ENCODE results near the gene BAZ1A. TPM values are rescaled to one million over a fixed set of nuclear protein-coding genes. Genes with fewer than 3 reads are reported as not detected.

BAZ1A gene
- polyA plus RNA-seq, 2 of the 4 experiments (the other 2 are of a cell fraction), result 32.9 to 38.2 TPM

DNA sequence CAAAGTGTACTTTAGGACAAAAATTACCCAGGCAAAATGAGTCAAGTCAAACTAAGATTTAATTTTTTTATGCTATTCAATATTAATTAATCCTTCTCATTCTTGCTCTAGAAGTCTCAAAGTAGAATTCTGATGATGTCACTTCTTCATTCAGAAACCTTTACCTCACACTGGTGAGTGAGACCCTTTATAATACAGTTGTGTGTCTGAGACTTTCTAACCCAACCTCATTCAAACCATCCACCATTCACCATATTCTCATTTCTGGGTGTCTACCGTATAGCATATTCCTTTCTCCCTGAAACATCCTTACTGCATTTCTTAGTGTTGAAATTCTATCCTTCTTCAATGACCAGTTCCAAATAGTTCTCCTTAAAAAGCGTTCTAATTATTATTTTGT lies 119.9 kb downstream of the BAZ1A start:
- no peak for FAIRE-seq
- Histone ChIP-seq H3K4me3 (no peak overlapping the region), H3K4me1 (no peaks in the 10 kb centered on the region), H3K4me2 (no peak overlapping the region), H3K27ac (no peak overlapping the region), H3K9me3 (no peaks in the 10 kb centered on the region)
- ChIA-PET CTCF (interaction anchor here (0.7 kb wide), 1 partner anchor 32 kb away, joined by 3 read pairs; no protein-coding TSS in a partner anchor), POLR2A (no interaction called here)
- TF ChIP-seq EHF (CRISPR knock-in tag; IDR thresholded peaks at IDR 0.05), result no peak
- no peak for TF ChIP-seq CHD2 (IDR thresholded peaks at IDR 0.05; ENCODE audit: low read length, partially characterized antibody)
- no peak for TF ChIP-seq NR3C1 (IDR thresholded peaks at IDR 0.05)
- TF ChIP-seq RAD21 (conservative IDR thresholded peaks at IDR 0.05 in 1 of 2, IDR thresholded peaks at IDR 0.05 in 1 of 2), result no peak
- TF ChIP-seq, protein P1, sequence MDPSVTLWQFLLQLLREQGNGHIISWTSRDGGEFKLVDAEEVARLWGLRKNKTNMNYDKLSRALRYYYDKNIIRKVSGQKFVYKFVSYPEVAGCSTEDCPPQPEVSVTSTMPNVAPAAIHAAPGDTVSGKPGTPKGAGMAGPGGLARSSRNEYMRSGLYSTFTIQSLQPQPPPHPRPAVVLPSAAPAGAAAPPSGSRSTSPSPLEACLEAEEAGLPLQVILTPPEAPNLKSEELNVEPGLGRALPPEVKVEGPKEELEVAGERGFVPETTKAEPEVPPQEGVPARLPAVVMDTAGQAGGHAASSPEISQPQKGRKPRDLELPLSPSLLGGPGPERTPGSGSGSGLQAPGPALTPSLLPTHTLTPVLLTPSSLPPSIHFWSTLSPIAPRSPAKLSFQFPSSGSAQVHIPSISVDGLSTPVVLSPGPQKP (IDR thresholded peaks at IDR 0.05; ENCODE audit: low read depth, low read length), result no peak
- TF ChIP-seq ZC3H11A (IDR thresholded peaks at IDR 0.05), result no peak
- TF ChIP-seq RCOR1 (IDR thresholded peaks at IDR 0.05; ENCODE audit: low read depth, low read length), result no peak
- TF ChIP-seq RFX5 (IDR thresholded peaks at IDR 0.05), result no peak
- TF ChIP-seq TFCP2L1 (CRISPR knock-in tag; IDR thresholded peaks at IDR 0.05), result no peak
- ATAC-seq, result no peak
- WGBS (ENCODE audit: missing lambda C conversion rate), result 92% methylated on average over 2 of the region's 2 CpGs
- no peak for DNase-seq (ENCODE audit: low read depth in 1 of 2, low spot score in 1 of 2)

DNA sequence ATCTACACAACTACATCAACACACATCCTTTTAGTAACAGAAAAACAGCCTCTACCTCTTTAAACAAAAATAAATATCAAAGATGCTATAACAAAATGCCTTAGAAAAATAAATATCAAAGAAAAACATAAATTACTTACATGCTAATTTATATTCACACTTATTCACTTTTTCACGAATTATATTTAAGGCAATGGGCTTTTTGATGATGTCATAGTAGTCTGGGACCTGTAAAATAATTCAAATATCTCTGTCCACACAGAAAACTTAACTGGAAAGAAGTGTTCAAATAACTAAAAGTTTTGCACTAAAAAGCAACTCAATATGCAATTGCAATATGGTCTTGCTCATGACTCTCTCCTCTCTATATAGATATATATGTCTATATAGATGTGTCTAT lies 120.5 kb downstream of the BAZ1A start:
- FAIRE-seq (no peak), ATAC-seq (no peak), DNase-seq (ENCODE audit: low read depth in 1 of 2, low spot score in 1 of 2) (no peak)
- TF ChIP-seq POLR2AphosphoS2 (conservative IDR thresholded peaks at IDR 0.05; ENCODE audit: low read length) (no peak), RARB (CRISPR knock-in tag; IDR thresholded peaks at IDR 0.05) (no peak), KDM5A (IDR thresholded peaks at IDR 0.05) (no peak), RAD21 (conservative IDR thresholded peaks at IDR 0.05 in 1 of 2, IDR thresholded peaks at IDR 0.05 in 1 of 2) (no peak)
- WGBS (ENCODE audit: missing lambda C conversion rate), result 76% methylated on average over 1 of the region's 1 CpG
- CTCF ChIA-PET, result no interaction called here
- no peak overlapping the region for H3K27ac ChIP-seq
- H3K4me1 ChIP-seq, result no peaks in the 10 kb centered on the region
- H3K4me3 ChIP-seq, result no peak overlapping the region
- POLR2A ChIA-PET, result interaction anchor here (0.6 kb wide), 1 partner anchor 18 kb away, joined by 3 read pairs; no protein-coding TSS in a partner anchor
- no peaks in the 10 kb centered on the region for H3K9me3 ChIP-seq
- no peak overlapping the region for H3K4me2 ChIP-seq

DNA sequence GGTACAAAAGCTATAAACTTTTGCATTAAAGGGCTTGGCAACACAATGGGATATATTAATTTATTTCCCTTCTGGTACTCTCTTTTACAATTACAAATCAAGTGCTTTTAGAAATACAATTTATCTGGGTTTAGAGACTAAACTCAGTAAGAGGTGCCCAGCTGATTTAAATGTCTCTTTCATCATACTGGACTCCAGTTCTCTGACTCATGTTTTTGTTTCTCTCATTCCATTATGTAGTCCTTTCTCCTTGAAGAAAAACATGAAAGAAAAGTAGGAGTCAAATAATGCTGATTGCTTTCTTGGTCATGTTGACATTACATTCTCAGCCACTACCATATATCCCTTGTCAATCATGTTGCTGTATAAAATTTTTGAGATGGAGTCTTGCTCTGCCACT lies 124.5 kb downstream of the BAZ1A start:
- Histone ChIP-seq H3K4me1 (no peaks in the 10 kb centered on the region), H3K27ac (no peak overlapping the region), H3K9me3 (no peaks in the 10 kb centered on the region), H3K4me2 (no peak overlapping the region), H3K4me3 (no peak overlapping the region)
- FAIRE-seq (no peak), DNase-seq (ENCODE audit: low read depth in 1 of 2, low spot score in 1 of 2) (no peak), ATAC-seq (no peak)
- ChIA-PET CTCF (interaction anchor here (1.8 kb wide), 1 partner anchor 28 kb away, joined by 7 read pairs; no protein-coding TSS in a partner anchor), POLR2A (no interaction called here)
- no peak for TF ChIP-seq POLR2AphosphoS2 (conservative IDR thresholded peaks at IDR 0.05; ENCODE audit: low read length)
- no peak for TF ChIP-seq RCOR1 (IDR thresholded peaks at IDR 0.05; ENCODE audit: low read depth, low read length)
- no peak for TF ChIP-seq MAZ (IDR thresholded peaks at IDR 0.05; ENCODE audit: borderline replicate concordance, low read depth, low read length)
- no peak for TF ChIP-seq MYC (IDR thresholded peaks at IDR 0.05; ENCODE audit: borderline replicate concordance, low read length)
- no peak for TF ChIP-seq ESRRA (IDR thresholded peaks at IDR 0.05; ENCODE audit: borderline replicate concordance, low read length)
- TF ChIP-seq, protein P2, sequence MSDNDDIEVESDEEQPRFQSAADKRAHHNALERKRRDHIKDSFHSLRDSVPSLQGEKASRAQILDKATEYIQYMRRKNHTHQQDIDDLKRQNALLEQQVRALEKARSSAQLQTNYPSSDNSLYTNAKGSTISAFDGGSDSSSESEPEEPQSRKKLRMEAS (IDR thresholded peaks at IDR 0.05), result no peak
- TF ChIP-seq CEBPB (IDR thresholded peaks at IDR 0.05), result no peak
- TF ChIP-seq RAD21 (conservative IDR thresholded peaks at IDR 0.05 in 1 of 2, IDR thresholded peaks at IDR 0.05 in 1 of 2), result no peak
- no peak for TF ChIP-seq TFCP2L1 (CRISPR knock-in tag; IDR thresholded peaks at IDR 0.05)
- TF ChIP-seq, protein P3, sequence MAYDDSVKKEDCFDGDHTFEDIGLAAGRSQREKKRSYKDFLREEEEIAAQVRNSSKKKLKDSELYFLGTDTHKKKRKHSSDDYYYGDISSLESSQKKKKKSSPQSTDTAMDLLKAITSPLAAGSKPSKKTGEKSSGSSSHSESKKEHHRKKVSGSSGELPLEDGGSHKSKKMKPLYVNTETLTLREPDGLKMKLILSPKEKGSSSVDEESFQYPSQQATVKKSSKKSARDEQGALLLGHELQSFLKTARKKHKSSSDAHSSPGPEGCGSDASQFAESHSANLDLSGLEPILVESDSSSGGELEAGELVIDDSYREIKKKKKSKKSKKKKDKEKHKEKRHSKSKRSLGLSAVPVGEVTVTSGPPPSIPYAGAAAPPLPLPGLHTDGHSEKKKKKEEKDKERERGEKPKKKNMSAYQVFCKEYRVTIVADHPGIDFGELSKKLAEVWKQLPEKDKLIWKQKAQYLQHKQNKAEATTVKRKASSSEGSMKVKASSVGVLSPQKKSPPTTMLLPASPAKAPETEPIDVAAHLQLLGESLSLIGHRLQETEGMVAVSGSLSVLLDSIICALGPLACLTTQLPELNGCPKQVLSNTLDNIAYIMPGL (CRISPR knock-in tag; IDR thresholded peaks at IDR 0.05; ENCODE audit: borderline replicate concordance), result no peak
- TF ChIP-seq ZC3H11A (IDR thresholded peaks at IDR 0.05), result no peak
- TF ChIP-seq, protein P4, sequence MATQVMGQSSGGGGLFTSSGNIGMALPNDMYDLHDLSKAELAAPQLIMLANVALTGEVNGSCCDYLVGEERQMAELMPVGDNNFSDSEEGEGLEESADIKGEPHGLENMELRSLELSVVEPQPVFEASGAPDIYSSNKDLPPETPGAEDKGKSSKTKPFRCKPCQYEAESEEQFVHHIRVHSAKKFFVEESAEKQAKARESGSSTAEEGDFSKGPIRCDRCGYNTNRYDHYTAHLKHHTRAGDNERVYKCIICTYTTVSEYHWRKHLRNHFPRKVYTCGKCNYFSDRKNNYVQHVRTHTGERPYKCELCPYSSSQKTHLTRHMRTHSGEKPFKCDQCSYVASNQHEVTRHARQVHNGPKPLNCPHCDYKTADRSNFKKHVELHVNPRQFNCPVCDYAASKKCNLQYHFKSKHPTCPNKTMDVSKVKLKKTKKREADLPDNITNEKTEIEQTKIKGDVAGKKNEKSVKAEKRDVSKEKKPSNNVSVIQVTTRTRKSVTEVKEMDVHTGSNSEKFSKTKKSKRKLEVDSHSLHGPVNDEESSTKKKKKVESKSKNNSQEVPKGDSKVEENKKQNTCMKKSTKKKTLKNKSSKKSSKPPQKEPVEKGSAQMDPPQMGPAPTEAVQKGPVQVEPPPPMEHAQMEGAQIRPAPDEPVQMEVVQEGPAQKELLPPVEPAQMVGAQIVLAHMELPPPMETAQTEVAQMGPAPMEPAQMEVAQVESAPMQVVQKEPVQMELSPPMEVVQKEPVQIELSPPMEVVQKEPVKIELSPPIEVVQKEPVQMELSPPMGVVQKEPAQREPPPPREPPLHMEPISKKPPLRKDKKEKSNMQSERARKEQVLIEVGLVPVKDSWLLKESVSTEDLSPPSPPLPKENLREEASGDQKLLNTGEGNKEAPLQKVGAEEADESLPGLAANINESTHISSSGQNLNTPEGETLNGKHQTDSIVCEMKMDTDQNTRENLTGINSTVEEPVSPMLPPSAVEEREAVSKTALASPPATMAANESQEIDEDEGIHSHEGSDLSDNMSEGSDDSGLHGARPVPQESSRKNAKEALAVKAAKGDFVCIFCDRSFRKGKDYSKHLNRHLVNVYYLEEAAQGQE (IDR thresholded peaks at IDR 0.05), result no peak
- no peak for TF ChIP-seq HOXB5 (CRISPR knock-in tag; IDR thresholded peaks at IDR 0.05)
- no peak for TF ChIP-seq CBX8 (IDR thresholded peaks at IDR 0.05)
- no peak for TF ChIP-seq RFX5 (IDR thresholded peaks at IDR 0.05)
- TF ChIP-seq, protein P5, sequence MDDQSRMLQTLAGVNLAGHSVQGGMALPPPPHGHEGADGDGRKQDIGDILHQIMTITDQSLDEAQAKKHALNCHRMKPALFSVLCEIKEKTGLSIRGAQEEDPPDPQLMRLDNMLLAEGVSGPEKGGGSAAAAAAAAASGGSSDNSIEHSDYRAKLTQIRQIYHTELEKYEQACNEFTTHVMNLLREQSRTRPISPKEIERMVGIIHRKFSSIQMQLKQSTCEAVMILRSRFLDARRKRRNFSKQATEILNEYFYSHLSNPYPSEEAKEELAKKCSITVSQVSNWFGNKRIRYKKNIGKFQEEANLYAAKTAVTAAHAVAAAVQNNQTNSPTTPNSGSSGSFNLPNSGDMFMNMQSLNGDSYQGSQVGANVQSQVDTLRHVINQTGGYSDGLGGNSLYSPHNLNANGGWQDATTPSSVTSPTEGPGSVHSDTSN (IDR thresholded peaks at IDR 0.05), result no peak
- TF ChIP-seq, protein P6, sequence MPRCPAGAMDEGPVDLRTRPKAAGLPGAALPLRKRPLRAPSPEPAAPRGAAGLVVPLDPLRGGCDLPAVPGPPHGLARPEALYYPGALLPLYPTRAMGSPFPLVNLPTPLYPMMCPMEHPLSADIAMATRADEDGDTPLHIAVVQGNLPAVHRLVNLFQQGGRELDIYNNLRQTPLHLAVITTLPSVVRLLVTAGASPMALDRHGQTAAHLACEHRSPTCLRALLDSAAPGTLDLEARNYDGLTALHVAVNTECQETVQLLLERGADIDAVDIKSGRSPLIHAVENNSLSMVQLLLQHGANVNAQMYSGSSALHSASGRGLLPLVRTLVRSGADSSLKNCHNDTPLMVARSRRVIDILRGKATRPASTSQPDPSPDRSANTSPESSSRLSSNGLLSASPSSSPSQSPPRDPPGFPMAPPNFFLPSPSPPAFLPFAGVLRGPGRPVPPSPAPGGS (IDR thresholded peaks at IDR 0.05), result no peak
- no peak for TF ChIP-seq CHD4 (IDR thresholded peaks at IDR 0.05; ENCODE audit: borderline replicate concordance)
- no peak for TF ChIP-seq FOSB (CRISPR knock-in tag; IDR thresholded peaks at IDR 0.05)
